ENCODE data around the gene ZNF816.
"Not testable (repeated sequence)": the region's sequence is repeated elsewhere in the genome, so short reads cannot be mapped to it uniquely, and the experiment has no call there.

Gene ZNF816

GRCh38 chr19:52924641-52925040 is 38.0 kb downstream of the ZNF816 start:
- not testable (repeated sequence) for DNase-seq

GRCh38 chr19:52923778-52924593 is 38.7 kb downstream of the ZNF816 start:
- no peak for DNase-seq

GRCh38 chr19:52922841-52923777 is 39.6 kb downstream of the ZNF816 start, which contains the start of gene ZNF888:
TSS of gene ZNF888 (minus strand) at chr19:52923428. CDS start at chr19:52917873, 5,555 bp downstream.
- peak; percentile 80 for DNase-seq

GRCh38 chr19:52917531-52917930 is 45.1 kb downstream of the ZNF816 start:
- no peak for DNase-seq

GRCh38 chr19:52910648-52911047 is 52.0 kb downstream of the ZNF816 start:
- no peak for DNase-seq

- not testable (repeated sequence) for DNase-seq
Measured at GRCh38 chr19:52904052-52904780, 58.5 kb downstream of the ZNF816 start.

- no peak for DNase-seq
Measured at GRCh38 chr19:52901842-52902241, 60.8 kb downstream of the ZNF816 start.

Measured in effector CD4-positive, alpha-beta T cell (primary cell).